Esophagus squamous epithelium (tissue), 5 donors: Measurements from ENCODE around the gene HSD11B2. TPM values are rescaled to one million over a fixed set of nuclear protein-coding genes. Genes with fewer than 3 reads are reported as not detected.
A peak's percentile ranks its signal among the peaks of the same experiment; 100 is the strongest.

ENCODE experiments used
- DNase-seq: peaks from one replicate; lab custom pipeline; 2025; lab: John Stamatoyannopoulos, UW
- H3K27ac ChIP-seq, 4 donors: fragments of 200-600 bp; sonication (generic); one replicate each; pipeline ENCODE4 v1.5.1; 2016 to 2019; ENCODE audit warnings: mild to moderate bottlenecking in 1 of 4
- H3K27me3 ChIP-seq, 4 donors: fragments of 200-600 bp; sonication (generic); 1 replicate in 3 of 4; 2 replicates in 1 of 4; pipeline versions ENCODE4 v1.5.1 to v1.6.0; 2017 to 2021; ENCODE audit warnings: antibody characterized with exemption in 1 of 4
- H3K36me3 ChIP-seq, 3 donors: fragments of 200-600 bp; sonication (generic); one replicate each; pipeline ENCODE4 v1.5.1; 2016 to 2019
- H3K4me1 ChIP-seq, 3 donors: fragments of 200-600 bp; sonication (generic); one replicate each; pipeline ENCODE4 v1.5.1; 2017 to 2019
- H3K4me3 ChIP-seq, 4 donors: fragments of 200-600 bp; sonication (generic); 1 replicate in 3 of 4; 2 replicates in 1 of 4; pipeline ENCODE4 v1.5.1; 2016 to 2019; ENCODE audit warnings: mild to moderate bottlenecking in 2 of 4, moderate library complexity in 1 of 4
- H3K9me3 ChIP-seq, 3 donors: fragments of 200-600 bp; sonication (generic); one replicate each; pipeline ENCODE4 v1.5.1; 2016 to 2019
- CTCF ChIP-seq, 6 experiments: fragments of 450-650 bp in 4 of 6; fragments of 200-600 bp in 2 of 6; sonication (generic) in 2 of 6; IDR thresholded peaks; one replicate each; pipeline ENCODE4 v1.5.1; 2016 to 2019; ENCODE audit warnings: antibody characterized with exemption in 6 of 6, mild to moderate bottlenecking in 4 of 6, moderate library complexity in 4 of 6
- POLR2A ChIP-seq, 4 donors: fragments of 450-650 bp; IDR thresholded peaks; one replicate each; pipeline ENCODE4 v1.6.1; 2017; ENCODE audit warnings: antibody characterized with exemption in 4 of 4, mild to moderate bottlenecking in 4 of 4, moderate library complexity in 3 of 4
- WGBS, 2 donors: methylation state at CpG; one replicate each; pipeline ENCODE4 v1.1.5; 2018; 5-methylcytosine and 5-hydroxymethylcytosine counted together
- intact Hi-C: fragments of 100-400 bp; cut with DNase I; formaldehyde crosslinking; loops from one replicate; pipeline ENCODE4 v1.15.0; 2022
- total RNA-seq, 4 donors: library from RNA; depleted of rRNA; stranded (reverse); fragments of >200 nt; gene quantifications; one replicate each; pipeline ENCODE4 v1.1.0, GENCODE V29; 2016
- donor health status: DM: yes; HTN: yes; CAD: no.

HSD11B2 gene
- total RNA-seq, 4 donors from 2014 or later = 2.1 to 13.0 (median 6.7) TPM

GRCh38 chr16:67393788-67394154 is 37.1 kb upstream of the HSD11B2 start:
- Histone ChIP-seq H3K27me3 (peaks cover 0 to 17% (median 0%) of the 10 kb centered on the region in 4 donors), H3K36me3 (no peaks in the 10 kb centered on the region), H3K27ac (peak overlapping the region; percentile 44 to 84 (median 78)), H3K4me1 (peaks cover 66 to 87% (median 70%) of the 10 kb centered on the region in 3 donors), H3K9me3 (no peaks in the 10 kb centered on the region), H3K4me3 (peak overlapping the region; percentile 4 to 56 (median 48))
- WGBS, 2 donors = 23% methylated on average over 4 of the region's 20 CpGs; no CpG with 5 or more reads in 1 of the 2 donors
- TF ChIP-seq POLR2A (IDR thresholded peaks at IDR 0.05) (no peak), CTCF (IDR thresholded peaks at IDR 0.05) (no peak)
- intact Hi-C loops = no loop called here
- no peak for DNase-seq

GRCh38 chr16:67394155-67395104 is 36.5 kb upstream of the HSD11B2 start:
- intact Hi-C loops = no loop called here
- Histone ChIP-seq H3K36me3 (no peaks in the 10 kb centered on the region), H3K27me3 (peaks cover 0 to 17% (median 0%) of the 10 kb centered on the region in 4 donors), H3K4me3 (peak overlapping the region in 3 of 4 donors; percentile 48 to 56 (median 48)), H3K9me3 (no peaks in the 10 kb centered on the region), H3K4me1 (peaks cover 66 to 93% (median 75%) of the 10 kb centered on the region in 3 donors), H3K27ac (peak overlapping the region; percentile 50 to 84 (median 78))
- no peak for TF ChIP-seq POLR2A (IDR thresholded peaks at IDR 0.05)
- TF ChIP-seq CTCF (IDR thresholded peaks at IDR 0.05) = no peak
- DNase-seq = no peak
- 65 to 74% methylated on average over 12 to 40 of the region's 88 CpGs for WGBS, 2 donors

GRCh38 chr16:67395105-67395457 is 35.8 kb upstream of the HSD11B2 start:
- Histone ChIP-seq H3K4me1 (peaks cover 66 to 94% (median 80%) of the 10 kb centered on the region in 3 donors), H3K4me3 (no peak overlapping the region), H3K27ac (peak overlapping the region in 3 of 4 donors; percentile 50 to 82 (median 81)), H3K27me3 (peaks cover 0 to 17% (median 0%) of the 10 kb centered on the region in 4 donors), H3K9me3 (no peaks in the 10 kb centered on the region), H3K36me3 (no peaks in the 10 kb centered on the region)
- TF ChIP-seq CTCF (IDR thresholded peaks at IDR 0.05) (no peak), POLR2A (IDR thresholded peaks at IDR 0.05) (no peak)
- intact Hi-C loops = no loop called here
- DNase-seq = no peak
- WGBS, 2 donors = 38% methylated on average over 1 of the region's 10 CpGs; no CpG with 5 or more reads in 1 of the 2 donors

- Histone ChIP-seq H3K4me3 (peak overlapping the region in 1 of 4 donors; percentile 37), H3K36me3 (no peaks in the 10 kb centered on the region), H3K27ac (peak overlapping the region; percentile 50 to 82 (median 80)), H3K4me1 (peaks cover 66 to 96% (median 80%) of the 10 kb centered on the region in 3 donors), H3K27me3 (peaks cover 0 to 17% (median 0%) of the 10 kb centered on the region in 4 donors), H3K9me3 (no peaks in the 10 kb centered on the region)
- TF ChIP-seq CTCF (IDR thresholded peaks at IDR 0.05) (no peak), POLR2A (IDR thresholded peaks at IDR 0.05) (no peak)
- no peak for DNase-seq
- intact Hi-C loops = no loop called here
- no CpG with 5 or more reads among the region's 13 CpGs for WGBS, 2 donors
These were observed 35.3 kb upstream of the HSD11B2 start for GRCh38 chr16:67395458-67396158.
